GM12875 (cell line): ENCODE results near the gene NELL1.

ENCODE experiments used
- H3K4me3 ChIP-seq: one replicate; pipeline ENCODE4 v1.5.1; 2011; ENCODE audit warnings: low read depth, low read length, control low read depth
- TF ChIP-seq, protein P1 (sequence below): IDR thresholded peaks from 2 replicates; pipeline ENCODE4 v1.5.1; 2011; ENCODE audit warnings: low read depth, mild to moderate bottlenecking, control low read depth, inconsistent platforms, low read length, moderate library complexity, borderline replicate concordance; ENCODE audit not compliant: insufficient read depth

The NELL1 gene

DNA sequence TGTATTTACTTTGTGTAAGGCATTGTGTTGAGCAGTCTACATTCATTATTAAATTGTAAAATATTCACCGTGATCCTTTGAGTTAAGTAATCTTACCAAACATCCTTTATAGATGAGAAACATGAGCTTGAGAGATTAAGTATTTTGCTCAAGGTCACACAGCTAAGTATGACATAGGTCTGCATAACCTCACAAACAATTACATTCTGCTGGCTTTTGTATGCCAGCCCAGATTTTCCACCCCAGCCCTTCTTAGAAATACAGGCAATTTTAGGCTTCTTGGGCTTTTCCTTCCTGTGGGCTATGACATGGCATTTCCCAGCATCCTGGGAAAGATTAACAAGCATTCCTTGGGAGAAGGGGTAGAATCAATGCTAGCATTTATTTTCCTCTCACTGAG is 357.3 kb downstream of the NELL1 start:
- no peak overlapping the region for H3K4me3 ChIP-seq
- TF ChIP-seq, protein P1, sequence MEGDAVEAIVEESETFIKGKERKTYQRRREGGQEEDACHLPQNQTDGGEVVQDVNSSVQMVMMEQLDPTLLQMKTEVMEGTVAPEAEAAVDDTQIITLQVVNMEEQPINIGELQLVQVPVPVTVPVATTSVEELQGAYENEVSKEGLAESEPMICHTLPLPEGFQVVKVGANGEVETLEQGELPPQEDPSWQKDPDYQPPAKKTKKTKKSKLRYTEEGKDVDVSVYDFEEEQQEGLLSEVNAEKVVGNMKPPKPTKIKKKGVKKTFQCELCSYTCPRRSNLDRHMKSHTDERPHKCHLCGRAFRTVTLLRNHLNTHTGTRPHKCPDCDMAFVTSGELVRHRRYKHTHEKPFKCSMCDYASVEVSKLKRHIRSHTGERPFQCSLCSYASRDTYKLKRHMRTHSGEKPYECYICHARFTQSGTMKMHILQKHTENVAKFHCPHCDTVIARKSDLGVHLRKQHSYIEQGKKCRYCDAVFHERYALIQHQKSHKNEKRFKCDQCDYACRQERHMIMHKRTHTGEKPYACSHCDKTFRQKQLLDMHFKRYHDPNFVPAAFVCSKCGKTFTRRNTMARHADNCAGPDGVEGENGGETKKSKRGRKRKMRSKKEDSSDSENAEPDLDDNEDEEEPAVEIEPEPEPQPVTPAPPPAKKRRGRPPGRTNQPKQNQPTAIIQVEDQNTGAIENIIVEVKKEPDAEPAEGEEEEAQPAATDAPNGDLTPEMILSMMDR: no peak

DNA sequence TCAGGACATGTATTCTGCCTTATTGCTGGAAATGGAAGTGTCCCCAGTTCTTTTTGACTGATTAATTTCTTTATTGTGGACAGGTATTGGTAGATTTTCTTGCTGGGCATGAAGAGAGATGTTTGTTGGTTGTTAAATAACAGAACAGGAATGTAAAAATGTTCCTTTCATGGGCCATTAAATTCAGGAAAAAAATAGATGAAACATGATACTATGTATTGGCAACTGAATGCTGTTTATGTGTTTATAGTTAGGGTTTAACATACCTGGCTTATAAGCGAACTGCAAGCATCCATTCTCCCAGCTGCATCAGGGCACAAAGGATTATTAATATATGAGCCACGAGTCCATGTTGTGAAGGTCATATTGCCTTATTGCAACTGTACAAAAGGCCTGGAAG is 368.5 kb downstream of the NELL1 start:
- TF ChIP-seq, protein P1: no peak
- no peak overlapping the region for H3K4me3 ChIP-seq

DNA sequence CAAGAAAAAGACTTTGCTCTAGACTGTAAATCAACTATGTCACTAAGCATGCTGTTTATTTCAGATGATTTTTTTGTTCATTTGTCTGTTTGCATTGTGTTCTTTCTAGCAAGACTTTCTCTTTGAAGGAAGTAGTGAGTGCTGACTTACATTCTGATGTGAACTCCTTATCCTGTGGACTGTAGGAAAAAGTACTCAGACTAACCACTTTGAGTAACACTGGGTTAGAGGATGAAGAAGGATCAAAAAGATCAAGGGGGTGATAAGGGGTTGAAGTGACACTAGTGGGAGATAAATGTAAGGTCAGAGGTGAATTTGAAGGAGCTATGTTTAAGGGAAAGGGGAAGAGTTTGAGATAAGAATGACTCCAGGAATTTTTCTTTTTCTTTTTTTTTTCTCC is 369.4 kb downstream of the NELL1 start:
- TF ChIP-seq, protein P1: no peak
- H3K4me3 ChIP-seq: no peak overlapping the region

DNA sequence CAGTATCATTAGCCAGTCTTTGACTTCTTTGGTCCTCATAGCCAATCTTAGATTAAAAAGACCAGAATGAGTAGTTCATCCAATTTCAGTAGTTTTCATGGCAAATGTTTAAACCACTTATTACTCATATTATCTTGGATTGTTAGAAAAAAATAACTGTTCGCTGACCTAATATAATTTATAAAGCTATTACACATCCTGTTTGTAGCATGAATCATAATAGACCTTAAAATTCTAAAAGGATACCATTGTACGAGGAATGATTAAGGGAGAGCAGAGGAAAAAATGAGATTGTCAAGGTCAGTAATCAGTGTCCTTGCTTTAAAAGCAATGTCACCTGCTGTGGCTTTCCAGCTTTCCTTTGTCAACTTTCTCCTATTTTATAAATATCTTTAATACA is 371.2 kb downstream of the NELL1 start:
- no peak overlapping the region for H3K4me3 ChIP-seq
- TF ChIP-seq, protein P1: no peak

DNA sequence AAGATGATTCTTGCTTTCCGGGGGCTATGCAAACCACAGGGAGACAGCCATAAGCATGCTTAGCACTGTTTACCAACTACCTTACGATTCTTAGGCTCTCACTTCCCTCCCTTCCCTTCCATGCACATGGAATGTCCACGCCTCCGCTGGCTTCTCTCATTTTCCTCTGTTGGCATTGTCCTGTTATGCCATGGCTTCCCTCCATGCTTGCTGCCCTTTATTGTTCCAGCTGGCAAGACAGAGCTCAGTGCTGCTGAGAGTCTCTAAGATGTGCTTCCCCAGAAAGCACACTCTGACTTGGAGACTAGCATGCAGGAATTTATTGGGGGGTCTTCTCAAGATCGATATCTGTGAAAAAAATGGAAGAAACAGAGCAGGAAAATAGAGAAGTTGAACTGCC is 379.2 kb downstream of the NELL1 start:
- TF ChIP-seq, protein P1: no peak
- no peak overlapping the region for H3K4me3 ChIP-seq

DNA sequence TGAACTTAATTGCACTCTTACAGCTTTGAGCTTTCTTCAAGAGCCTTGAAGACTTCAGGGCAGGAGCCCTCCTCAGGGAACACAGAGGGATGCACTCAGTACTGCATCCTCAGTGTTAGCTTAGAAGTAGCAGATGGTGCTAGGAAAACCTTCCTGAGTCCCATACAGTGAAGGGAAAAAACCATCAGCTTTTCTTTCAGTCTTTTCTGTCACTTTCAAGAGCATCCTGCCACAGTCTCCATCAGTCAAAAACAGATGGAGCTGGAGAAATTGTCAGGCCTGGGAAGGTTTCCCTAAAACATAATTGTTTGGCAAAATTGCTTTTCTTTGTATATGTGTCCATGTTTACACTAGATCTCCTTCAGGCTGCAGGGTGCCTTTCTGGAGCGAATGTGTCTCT is 384.1 kb downstream of the NELL1 start:
- H3K4me3 ChIP-seq: no peak overlapping the region
- TF ChIP-seq, protein P1: no peak

DNA sequence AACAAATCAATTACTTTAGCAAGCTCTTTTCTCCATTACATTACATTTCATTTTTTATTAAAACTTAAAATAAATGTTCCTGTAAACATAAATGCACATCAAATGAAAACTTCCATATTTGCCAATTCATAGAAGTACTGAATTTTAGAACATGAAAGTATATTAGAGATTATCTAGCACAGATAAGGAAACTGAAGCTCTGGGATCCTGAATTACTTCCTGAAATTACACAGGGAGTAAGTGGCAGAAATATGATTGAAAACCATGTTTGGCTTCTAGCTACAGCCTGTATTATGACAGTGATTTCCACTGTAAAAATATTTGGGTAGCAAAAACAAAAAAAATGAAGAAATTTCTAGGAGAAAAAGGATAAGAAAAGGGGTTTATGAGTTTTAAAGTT is 387.3 kb downstream of the NELL1 start:
- TF ChIP-seq, protein P1: no peak
- H3K4me3 ChIP-seq: no peak overlapping the region
